Breast epithelium (tissue), 3 donors: ENCODE measurements around the gene DERL3.

Experiments
- POLR2A ChIP-seq: fragments of 450-650 bp; IDR thresholded peaks from one replicate; pipeline ENCODE4 v1.6.1; 2016; ENCODE audit warnings: antibody characterized with exemption, mild to moderate bottlenecking, moderate library complexity
- TF ChIP-seq, protein P1 (sequence below), 3 donors: fragments of 450-650 bp; IDR thresholded peaks; one replicate each; pipeline ENCODE4 v1.5.1; 2016 to 2017; ENCODE audit warnings: antibody characterized with exemption in 3 of 3, mild to moderate bottlenecking in 3 of 3, moderate library complexity in 3 of 3

DNA sequence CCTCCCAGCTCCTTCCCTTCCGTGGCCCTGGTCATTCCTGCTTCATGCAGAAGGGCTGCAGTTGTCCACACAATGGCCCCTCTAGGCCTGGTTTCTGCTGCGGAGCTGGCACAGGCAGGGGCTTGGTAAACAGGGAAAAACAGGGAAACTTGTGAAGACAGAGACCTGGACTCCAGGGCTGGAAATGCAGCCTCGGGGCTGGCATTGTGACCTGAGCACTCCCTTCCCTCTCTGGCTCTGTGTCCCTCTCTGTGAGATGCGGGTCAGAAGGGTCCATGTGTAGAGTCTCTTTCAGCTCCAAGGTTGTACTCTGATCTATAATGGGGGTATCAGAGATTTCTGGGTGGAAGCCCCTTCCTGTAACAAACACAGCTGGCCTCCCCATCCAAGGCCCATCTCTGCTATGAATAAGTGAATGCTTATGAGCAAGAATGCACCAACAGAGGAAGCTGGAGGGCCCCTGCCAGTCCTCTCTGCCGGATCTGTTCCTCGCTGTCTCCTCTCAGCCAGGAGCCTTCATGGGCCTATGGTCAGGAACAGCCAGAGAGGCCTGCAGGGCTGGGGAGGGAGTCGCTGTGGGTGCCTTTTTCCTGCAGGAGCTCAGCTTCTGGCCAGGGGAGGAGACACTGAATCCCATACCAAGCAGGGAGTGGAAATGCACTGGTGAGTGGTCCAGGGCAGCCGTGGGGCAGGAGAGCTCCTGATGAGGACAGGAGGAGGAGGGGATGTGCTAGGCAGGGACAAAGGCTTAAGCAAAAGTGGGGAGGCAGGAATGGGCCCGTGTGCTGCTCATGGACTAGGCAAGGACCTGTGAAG is 6.7 kb upstream of the DERL3 start:
- TF ChIP-seq POLR2A: no peak
- TF ChIP-seq, protein P1, sequence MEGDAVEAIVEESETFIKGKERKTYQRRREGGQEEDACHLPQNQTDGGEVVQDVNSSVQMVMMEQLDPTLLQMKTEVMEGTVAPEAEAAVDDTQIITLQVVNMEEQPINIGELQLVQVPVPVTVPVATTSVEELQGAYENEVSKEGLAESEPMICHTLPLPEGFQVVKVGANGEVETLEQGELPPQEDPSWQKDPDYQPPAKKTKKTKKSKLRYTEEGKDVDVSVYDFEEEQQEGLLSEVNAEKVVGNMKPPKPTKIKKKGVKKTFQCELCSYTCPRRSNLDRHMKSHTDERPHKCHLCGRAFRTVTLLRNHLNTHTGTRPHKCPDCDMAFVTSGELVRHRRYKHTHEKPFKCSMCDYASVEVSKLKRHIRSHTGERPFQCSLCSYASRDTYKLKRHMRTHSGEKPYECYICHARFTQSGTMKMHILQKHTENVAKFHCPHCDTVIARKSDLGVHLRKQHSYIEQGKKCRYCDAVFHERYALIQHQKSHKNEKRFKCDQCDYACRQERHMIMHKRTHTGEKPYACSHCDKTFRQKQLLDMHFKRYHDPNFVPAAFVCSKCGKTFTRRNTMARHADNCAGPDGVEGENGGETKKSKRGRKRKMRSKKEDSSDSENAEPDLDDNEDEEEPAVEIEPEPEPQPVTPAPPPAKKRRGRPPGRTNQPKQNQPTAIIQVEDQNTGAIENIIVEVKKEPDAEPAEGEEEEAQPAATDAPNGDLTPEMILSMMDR (IDR thresholded peaks at IDR 0.05): no peak
